ENCODE data around the gene CYP11A1. TPM values are rescaled to one million over a fixed set of nuclear protein-coding genes. Genes with fewer than 3 reads are reported as not detected.

CYP11A1 gene
- 1 to 10 TPM; 1.1 to 4.6 (median 1.3) TPM for total RNA-seq

GRCh38 chr15:74367296-74367854 is at the start of gene CYP11A1:
Gene CYP11A1 (minus strand): TSS chr15:74367646. CDS start chr15:74367585, 61 bp downstream.
- Histone ChIP-seq H3K9me3 (no peaks in the 10 kb centered on the region), H3K27me3 (no peaks in the 10 kb centered on the region), H3K27ac (no peak within 1 kb of the TSS), H3K4me1 (peaks cover 0 to 3% of the 10 kb centered on the region in 2 donors), H3K4me3 (peak within 1 kb of the TSS in 2 of 3 donors; percentile 61 to 74), H3K36me3 (no peaks in the 10 kb centered on the region)
- intact Hi-C loops (cut with DNase I; ENCODE audit: low total_unique reads): no loop called here
- DNase-seq (ENCODE audit: low spot score in 2 of 2): peak in 1 of 2 donors; percentile 30
- no peak for TF ChIP-seq CTCF (IDR thresholded peaks at IDR 0.05)
- TF ChIP-seq POLR2AphosphoS5 (IDR thresholded peaks at IDR 0.05): no peak
- no peak for TF ChIP-seq POLR2A (IDR thresholded peaks at IDR 0.05)

- Histone ChIP-seq H3K36me3 (no peaks in the 10 kb centered on the region), H3K4me1 (peaks cover 0 to 10% of the 10 kb centered on the region in 2 donors), H3K4me3 (peak overlapping the region in 1 of 3 donors; percentile 19), H3K27ac (no peak overlapping the region), H3K9me3 (no peaks in the 10 kb centered on the region), H3K27me3 (no peaks in the 10 kb centered on the region)
- no peak for TF ChIP-seq POLR2AphosphoS5 (IDR thresholded peaks at IDR 0.05)
- no peak for TF ChIP-seq CTCF (IDR thresholded peaks at IDR 0.05)
- TF ChIP-seq POLR2A (IDR thresholded peaks at IDR 0.05): no peak
- DNase-seq (ENCODE audit: low spot score in 2 of 2): no peak
- intact Hi-C loops (cut with DNase I; ENCODE audit: low total_unique reads): no loop called here
Measured at GRCh38 chr15:74417225-74417624, 49.8 kb upstream of the CYP11A1 start.

- H3K27me3 ChIP-seq: no peaks in the 10 kb centered on the region
- TF ChIP-seq POLR2A (IDR thresholded peaks at IDR 0.05): no peak
- peak overlapping the region in 1 of 2 donors; percentile 38 for H3K27ac ChIP-seq
- H3K4me3 ChIP-seq: peak overlapping the region in 1 of 3 donors; percentile 19
- no peaks in the 10 kb centered on the region for H3K36me3 ChIP-seq
- peaks cover 0 to 8% of the 10 kb centered on the region in 2 donors for H3K4me1 ChIP-seq
- DNase-seq (ENCODE audit: low spot score in 2 of 2): no peak
- intact Hi-C loops (cut with DNase I; ENCODE audit: low total_unique reads): no loop called here
- H3K9me3 ChIP-seq: no peaks in the 10 kb centered on the region
Measured at GRCh38 chr15:74415966-74416916, 48.8 kb upstream of the CYP11A1 start.

- intact Hi-C loops (cut with DNase I; ENCODE audit: low total_unique reads): no loop called here
- Histone ChIP-seq H3K27ac (no peak overlapping the region), H3K4me1 (no peaks in the 10 kb centered on the region), H3K4me3 (no peak overlapping the region), H3K9me3 (no peaks in the 10 kb centered on the region), H3K27me3 (no peaks in the 10 kb centered on the region), H3K36me3 (no peaks in the 10 kb centered on the region)
- no peak for DNase-seq (ENCODE audit: low spot score in 2 of 2)
- TF ChIP-seq POLR2A (IDR thresholded peaks at IDR 0.05): no peak
- no peak for TF ChIP-seq POLR2AphosphoS5 (IDR thresholded peaks at IDR 0.05)
- TF ChIP-seq CTCF (IDR thresholded peaks at IDR 0.05): no peak
Measured at GRCh38 chr15:74414603-74415338, 47.3 kb upstream of the CYP11A1 start.

- H3K36me3 ChIP-seq: no peaks in the 10 kb centered on the region
- intact Hi-C loops (cut with DNase I; ENCODE audit: low total_unique reads): no loop called here
- H3K4me3 ChIP-seq: no peak overlapping the region
- DNase-seq (ENCODE audit: low spot score in 2 of 2): no peak
- H3K27me3 ChIP-seq: no peaks in the 10 kb centered on the region
- H3K9me3 ChIP-seq: no peaks in the 10 kb centered on the region
- no peaks in the 10 kb centered on the region for H3K4me1 ChIP-seq
- TF ChIP-seq POLR2AphosphoS5 (IDR thresholded peaks at IDR 0.05) (no peak), POLR2A (IDR thresholded peaks at IDR 0.05) (no peak), CTCF (IDR thresholded peaks at IDR 0.05) (no peak)
- no peak overlapping the region for H3K27ac ChIP-seq
Measured at GRCh38 chr15:74414081-74414580, 46.7 kb upstream of the CYP11A1 start.

Data from breast epithelium (tissue), 4 donors.